ENCODE data around the gene NACA2.
"Not testable (repeated sequence)": the region's sequence is repeated elsewhere in the genome, so short reads cannot be mapped to it uniquely, and the experiment has no call there.

Gene NACA2

DNA sequence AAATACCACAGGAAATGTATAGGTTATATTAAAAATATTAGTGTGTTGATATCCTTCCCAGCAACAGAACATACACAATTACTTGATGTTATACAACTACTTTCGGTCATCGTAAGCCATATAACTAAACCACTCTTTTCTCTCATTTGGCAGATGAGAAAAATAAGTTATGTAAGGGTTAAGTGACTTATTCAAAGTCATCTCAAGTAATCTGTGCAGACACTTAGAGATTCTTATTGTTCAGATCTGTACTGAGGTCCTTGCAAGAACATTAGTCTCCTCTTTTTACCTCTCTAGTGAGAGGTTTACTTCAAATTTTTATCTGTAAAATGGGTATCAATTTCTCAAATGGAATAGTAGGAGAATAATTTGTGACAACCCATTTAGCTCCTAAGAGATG, 15.0 kb downstream of the NACA2 start:
- no peak for DNase-seq (ENCODE audit: low spot score)

DNA sequence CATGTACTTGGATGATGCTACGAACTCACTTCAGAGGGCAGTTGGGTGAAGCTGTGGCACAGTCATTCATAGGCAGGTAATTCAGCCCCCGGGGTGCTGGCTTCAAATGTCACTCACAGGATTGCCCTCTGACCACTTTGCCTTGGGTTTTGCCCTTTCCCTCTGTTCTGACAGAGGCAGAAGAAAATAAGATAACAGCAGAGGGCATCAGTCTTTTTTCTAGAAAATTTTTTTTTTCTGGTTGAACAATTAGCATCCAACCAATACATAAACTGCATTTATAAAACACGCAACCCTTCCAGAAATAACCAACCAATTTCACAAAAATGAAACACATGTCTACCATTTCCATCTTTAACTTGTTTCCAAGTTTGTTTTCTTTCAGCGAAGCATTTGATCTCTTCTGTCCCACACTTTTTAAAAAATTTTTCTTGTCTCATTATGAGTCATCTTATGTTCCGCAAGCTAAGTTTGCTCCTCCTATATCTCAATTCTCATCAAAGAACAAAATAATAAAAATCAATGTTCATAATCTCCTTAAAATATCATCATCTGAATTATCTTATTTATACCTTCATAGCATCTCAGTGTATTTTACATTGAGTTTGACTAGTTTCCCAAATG, 15.6 kb downstream of the NACA2 start:
- DNase-seq (ENCODE audit: low spot score) = no peak

DNA sequence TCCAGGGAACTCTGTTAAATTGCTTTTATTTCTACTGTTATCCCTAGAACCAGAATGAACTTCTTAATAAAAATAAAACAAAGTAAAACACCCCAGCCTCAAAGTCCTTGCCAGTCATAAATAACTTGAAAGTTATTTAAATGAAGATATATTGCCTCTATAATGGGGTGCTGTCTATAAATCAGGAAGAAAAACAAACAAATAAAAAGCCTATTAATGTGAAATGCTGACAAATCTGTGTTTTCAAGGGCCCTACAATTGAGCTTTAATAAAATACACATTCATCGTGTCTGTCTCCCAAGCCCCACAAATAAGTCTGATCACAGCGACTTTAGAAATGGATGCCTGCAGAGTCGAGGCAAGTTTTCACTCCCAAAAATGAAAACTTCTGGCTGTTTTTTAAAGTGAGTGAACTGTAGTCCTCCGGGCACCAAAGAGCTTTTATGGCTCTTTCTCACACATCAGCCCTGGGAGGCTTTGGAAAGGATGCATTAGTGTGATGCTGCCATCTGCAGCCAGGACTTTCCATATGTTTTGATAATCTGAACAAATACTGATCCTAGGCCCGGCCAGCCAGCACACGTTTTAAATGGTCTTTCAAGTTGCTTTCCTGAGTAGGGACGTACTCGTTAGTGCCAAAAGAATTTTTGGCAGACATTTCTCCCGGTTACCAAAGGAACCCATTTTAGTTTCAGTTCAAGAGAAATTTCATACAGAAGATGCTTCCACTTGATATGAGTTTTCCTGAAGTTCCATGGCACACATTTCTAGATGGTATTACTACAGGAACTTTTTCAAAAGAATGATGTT, 16.3 kb downstream of the NACA2 start:
- DNase-seq (ENCODE audit: low spot score) = no peak

DNA sequence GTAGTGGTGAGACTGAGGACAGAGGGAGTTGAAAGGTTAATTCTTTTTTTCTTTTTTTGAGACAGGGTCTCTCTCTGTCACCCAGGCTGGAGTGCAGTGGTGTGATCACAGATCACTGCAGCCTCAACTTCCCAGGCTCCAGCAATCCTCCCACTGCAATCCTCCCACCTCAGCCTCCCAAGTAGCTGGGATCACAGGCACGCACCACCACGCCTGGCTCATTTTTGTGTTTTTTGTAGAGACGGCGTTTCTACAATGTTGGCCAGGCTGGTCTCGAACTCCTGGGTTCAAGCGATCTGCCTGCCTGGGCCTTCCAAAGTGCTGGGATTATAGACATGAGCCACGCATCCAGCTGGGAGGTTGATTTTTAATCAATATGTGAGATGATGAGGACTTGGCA, 18.5 kb downstream of the NACA2 start:
- DNase-seq (ENCODE audit: low spot score) = not testable (repeated sequence)

DNA sequence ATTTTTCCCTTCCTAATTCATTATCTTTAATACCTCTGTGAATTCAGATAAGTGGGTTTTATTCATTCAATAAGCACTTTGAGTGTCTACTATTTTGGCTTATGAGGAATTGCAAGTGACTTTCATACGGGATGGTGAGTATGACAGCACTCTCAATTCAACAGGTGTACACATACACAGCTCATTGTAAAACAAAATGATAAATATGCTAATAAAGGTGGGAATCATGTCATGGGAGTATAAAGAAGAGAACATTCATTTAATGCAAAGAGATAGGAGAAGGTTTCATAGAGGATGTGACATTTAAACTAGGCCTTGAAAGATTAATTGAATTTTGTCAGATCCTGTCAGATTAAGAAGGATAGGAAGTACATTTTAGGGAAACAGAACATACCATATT, 19.4 kb downstream of the NACA2 start:
- DNase-seq (ENCODE audit: low spot score) = no peak

DNA sequence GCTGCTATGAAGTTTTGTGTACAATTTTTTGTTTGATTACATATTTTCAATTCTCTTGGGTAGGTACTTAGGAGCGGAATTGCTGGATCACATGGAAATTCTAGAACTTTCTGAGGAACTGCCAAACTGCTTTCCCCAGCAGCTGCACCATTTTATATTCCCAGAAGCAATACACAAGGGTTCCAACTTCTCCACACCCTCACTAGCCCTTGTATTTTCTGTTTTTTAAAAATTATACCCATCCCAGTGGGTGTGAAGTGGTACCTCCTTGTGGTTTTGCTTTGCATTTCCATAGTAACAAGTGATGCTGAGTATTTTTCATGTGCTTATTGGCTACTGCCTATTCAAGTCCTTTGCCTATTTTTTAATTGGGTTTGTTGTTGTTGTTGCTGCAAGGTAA, 20.9 kb downstream of the NACA2 start:
- DNase-seq (ENCODE audit: low spot score) = no peak

DNA sequence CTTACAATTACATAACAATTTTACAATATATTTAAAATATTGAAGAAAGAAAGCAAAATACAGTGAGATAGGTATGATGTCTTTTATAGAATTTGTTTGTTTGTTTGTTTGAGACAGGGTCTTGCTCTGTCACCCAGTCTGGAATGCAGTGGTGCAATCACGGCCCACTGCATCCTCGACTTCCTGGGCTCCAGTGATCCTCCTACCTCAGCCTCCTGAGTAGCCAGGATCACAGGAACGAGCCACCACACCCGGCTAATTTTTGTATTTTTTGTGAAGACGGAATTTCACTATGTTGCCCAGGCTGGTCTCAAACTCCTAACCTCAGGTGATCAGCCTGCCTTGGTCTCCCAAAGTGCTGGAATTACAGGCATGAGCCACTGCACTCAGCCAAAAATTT, 21.5 kb downstream of the NACA2 start:
- DNase-seq (ENCODE audit: low spot score) = not testable (repeated sequence)

DNA sequence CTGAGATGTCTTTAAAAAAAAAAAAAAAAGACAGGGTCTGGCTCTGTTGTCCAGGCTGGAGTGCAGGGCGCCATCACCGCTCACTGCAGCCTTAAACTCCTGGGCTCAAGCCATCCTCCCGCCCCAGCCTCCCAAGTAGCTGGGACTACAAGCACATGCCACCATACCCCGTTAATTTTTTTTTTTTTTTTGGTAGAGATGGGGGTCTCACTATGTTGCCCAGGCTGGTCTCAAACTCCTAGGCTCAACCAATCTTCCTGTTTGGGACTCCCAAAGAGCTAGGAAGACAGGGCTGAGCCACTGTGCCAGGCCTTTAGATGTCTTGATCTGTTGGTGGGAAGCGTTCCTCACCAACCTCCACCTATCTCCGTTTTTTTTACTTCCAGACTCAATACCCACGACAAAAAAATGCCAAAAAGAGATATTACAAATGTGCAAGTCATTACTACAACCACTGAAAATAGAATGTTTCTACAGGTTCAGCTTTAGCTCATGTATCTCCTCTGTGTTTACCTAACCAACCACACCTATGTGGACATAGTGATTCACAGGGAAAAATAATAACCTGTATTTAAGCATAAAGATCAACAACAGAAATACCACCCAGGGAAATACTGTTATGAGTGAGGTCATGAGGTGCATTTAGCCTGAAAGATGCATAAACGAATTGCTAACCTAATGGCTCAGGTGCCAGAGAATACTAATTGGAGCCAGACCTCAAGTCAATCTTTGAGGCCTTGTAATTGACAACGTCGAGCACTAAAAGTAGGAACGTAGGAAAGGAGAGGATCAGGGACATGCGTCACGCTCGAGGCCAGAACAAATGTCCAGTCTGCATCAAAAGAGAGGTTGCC, 22.6 kb downstream of the NACA2 start:
- no peak for DNase-seq (ENCODE audit: low spot score)

DNA sequence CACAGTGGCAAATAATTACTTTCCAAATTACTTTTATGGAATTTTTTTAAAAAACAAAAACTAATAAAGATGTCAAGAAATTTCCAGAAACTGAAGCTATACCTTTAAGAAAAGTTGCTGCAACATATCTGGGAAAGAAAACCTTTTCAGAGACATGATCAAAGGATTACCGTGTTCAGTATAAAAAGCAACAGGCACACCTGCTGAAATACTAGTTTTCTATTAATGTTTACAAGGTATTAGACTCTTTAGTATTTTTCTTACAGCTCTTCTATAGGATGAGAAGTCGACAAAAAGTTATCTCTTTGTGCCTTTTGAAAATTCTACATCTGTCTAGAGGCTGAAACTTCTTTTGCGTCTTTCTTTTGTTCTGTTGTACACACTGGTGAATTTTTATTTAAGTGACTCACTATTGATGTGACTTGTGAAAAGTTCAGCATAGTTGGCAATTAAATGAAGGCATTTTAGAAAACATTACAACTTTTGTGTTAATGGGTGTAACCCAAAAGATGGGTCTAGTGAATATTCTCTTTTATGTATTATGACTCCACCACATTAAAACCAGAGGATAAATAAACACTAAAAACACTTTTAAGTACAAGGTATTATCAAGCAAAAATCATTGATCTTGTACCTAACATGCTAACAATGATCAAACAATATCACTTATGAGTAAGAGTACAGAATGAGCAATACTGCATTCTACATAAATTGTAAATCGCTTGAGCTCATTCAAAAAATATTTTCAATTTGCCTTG, 23.8 kb downstream of the NACA2 start:
- no peak for DNase-seq (ENCODE audit: low spot score)

DNA sequence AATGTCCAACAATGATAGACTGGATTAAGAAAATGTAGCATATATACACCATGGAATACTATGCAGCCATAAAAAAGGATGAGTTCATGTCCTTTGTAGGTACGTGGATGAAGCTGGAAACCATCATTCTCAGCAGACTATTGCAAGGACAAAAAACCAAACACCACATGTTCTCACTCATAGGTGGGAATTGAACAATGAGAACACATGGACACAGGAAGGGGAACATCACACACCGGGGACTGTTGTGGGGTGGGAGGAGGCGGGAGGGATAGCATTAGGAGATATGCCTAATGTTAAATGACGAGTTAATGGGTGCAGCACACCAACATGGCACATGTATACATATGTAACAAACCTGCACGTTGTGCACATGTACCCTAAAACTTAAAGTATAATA, 24.6 kb downstream of the NACA2 start:
- DNase-seq (ENCODE audit: low spot score) = not testable (repeated sequence)

DNA sequence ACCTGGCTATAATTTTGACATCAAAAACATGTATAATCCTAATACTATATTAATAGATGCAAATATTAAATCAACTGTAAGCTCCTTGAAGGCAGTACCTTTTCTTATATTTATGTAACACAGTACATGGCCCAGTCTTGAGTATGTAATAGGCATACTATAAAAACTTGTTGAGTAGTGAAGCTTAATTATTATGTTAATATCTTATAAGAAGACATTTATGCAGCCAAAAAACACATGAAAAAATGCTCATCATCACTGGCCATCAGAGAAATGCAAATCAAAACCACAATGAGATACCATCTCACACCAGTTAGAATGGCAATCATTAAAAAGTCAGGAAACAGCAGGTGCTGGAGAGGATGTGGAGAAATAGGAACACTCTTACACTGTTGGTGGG, 25.2 kb downstream of the NACA2 start:
- not testable (repeated sequence) for DNase-seq (ENCODE audit: low spot score)

DNA sequence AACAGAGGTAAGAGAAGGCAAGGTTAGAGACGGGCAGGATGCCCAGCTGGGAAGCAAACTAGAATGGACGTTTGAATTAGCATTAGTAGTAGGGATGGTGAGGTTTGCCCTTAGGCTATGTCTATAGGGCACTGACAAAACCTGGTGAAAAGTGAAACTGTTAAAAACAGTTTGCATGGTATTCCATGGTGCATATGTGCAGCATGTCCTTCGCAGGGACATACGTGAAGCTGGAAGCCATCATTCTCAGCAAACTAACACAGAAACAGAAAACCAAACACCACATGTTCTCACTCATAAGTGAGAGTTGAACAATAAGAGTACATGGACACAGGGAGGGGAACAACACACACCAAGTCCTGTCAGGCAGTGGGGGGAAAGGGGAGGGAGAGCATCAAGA, 25.8 kb downstream of the NACA2 start:
- no peak for DNase-seq (ENCODE audit: low spot score)

DNA sequence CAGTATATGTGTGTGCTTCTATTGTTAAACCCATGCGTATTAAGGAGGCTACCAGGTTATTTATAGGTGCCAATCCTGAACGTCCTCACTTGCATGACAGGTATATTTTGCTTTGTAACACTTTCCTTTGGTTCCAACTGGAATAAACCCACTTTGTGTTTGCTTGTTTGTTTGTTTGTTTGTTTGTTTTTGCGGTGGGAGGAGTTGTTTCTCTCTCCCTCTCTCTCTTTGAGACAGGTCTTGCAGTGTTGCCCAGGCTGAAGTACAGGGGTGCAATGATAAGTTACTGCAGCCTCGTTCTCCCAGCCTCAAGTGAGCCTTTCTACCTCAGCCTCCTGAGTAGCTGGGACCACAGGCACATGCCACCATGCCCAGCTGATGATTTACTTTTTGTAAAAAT, 28.7 kb downstream of the NACA2 start:
- no peak for DNase-seq (ENCODE audit: low spot score)

DNA sequence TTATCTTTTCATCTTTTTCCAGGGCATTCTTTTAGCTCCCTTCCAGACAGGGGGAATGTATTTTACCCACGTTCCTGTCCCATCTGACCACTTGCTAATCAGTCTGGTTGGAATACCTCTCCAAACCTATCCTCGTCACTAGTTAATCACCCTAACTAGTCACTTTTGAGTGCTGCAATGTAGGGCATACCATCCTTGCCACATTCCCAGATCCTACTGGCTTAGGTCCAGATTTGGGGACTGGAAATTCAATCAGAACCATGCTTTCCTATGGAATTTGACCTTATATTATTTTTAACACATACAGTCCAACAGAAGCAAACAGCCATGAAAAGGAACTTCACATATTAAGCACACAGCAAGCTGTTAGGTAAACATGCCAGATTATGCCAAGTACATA, 29.7 kb downstream of the NACA2 start:
- DNase-seq (ENCODE audit: low spot score) = no peak

DNA sequence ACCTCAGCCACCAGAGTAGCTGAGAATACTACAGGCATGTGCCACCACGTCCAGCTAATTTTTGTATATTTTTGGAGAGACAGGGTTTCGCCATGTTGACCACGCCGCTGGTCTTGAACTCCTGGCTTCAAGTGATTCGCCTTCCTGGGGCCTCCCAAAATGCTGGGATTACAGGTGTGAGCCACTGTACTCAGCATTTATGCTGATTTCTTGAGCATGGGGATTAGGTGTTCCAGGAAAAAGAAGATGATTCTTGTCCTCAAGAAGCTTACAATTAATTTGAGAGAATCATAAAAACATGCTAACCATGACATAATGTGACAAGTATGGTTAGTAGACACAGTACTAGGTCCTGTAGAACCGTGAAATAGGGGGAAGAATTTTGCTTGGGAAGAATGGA, 30.9 kb downstream of the NACA2 start:
- DNase-seq (ENCODE audit: low spot score) = no peak

DNA sequence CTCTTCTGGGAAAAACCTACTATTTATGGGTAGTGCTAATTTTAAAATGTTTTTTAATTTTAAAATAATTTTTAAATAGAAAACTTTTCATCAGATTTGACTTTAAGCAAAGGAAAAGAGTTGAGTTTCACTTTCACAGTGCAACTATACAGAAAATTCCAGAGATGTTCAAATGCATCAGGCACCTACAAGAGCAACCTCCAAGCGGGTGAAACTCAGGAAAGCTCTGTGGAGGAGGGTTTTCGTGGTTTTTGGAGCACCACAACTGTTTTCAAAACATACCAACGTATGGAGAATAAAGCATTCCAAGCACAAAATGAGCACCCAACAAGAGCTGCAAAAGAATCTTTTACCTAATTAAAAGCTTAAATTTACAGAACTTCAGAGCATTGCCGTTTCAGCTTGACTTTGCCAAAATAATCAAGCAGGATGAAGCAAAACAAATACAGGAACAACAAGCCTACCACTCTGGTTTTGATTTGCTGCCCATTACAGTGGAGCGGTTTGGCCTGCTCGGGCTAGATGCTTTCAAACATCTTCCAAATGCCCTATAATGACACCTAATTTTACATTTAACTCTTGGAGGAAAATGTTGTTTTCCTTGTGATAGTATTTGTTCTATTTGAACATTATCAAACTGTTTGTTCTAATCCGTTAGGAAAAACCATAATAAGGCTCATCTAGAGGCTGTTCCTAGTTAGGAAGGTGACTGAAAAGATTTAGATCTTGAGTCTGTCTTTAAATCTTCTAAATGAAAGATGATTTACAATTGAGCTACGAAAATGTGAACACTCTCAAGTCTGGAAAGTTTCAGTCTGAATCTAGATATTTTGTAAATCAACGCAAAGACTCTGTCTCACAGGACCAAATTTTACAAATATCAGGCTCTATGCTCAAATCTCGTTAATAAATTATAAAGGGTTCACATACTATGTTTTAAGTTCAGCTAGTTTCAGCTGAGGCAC, 34.5 kb downstream of the NACA2 start:
- no peak for DNase-seq (ENCODE audit: low spot score)

DNA sequence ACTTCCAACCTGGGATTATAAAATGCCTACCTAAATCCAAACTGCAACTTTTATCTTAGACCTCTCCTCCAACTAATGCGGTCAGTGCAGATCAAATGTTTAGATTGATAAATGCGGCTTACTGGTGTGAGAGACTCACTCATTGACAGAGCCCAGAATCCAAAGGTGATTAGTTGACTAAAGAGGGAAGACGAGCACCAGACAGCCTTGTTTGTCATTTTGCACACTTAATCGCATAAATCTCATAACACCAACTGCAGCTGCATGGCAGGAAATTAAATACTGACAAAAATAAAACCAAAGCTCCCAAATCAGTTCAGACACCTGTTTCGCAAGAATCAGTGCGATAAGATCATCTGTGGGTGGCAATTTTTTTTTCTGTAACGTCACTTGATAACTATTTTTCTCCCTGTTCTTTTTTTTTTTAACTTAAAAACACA, 35.9 kb downstream of the NACA2 start:
- DNase-seq (ENCODE audit: low spot score) = no peak

DNA sequence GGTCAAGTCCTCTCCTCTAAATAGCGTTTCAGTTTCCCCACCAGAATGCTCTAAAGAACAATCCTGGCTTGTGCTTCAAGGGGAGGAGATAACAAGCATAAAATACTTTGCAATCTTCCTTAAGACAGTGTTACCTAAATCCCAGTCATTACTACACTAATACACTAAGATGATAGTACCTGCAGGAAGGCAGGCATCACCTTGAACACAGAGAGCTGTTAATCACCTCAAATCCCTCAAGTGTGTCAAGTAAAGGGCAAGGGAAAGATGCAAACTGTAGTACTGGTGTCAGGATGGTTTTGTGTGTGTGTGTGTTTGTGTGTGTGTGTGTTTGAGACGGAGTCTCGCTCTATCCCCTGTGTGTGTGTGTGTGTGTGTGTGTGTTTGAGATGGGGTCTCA, 36.8 kb downstream of the NACA2 start:
- no peak for DNase-seq (ENCODE audit: low spot score)

DNA sequence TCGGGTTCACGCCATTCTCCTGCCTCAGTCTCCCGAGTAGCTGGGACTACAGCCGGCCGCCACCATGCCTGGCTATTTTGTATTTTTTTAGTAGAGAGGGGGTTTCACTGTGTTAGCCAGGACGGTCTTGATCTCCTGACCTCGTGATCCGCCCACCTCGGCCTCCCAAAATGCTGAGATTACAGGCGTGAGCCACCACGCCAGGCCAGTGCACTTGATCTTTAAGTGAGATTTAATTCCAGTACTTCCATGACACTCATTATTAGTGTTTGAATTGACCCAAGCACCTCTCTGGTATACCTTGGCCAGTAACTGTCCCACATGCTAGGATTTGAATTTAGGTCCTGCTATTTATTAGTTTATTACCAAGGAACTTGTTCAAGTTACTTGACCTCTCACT, 38.5 kb downstream of the NACA2 start:
- not testable (repeated sequence) for DNase-seq (ENCODE audit: low spot score)

DNA sequence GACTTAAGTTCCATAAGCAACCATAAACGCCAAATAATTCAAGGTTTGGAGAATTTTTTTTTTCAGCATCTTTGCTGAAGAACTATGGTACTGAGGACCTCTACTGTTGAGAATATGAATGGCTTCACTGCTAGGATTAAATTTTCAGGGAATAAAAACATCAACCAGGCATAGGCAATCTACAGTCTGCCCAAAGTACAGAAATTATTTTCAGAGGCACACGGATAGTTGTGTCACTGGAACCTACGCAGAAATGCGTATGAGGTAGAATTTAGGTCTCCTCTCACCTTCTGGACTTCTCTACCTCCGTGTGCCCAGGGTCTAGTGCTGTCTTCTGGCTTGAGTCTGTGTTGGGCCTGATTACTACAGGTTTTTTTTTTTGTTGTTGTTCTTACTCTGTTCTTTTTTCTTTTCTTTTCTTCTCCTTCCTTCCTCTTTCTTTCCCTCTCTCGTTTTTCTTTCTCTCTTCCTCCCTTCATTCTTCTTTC, 39.7 kb downstream of the NACA2 start:
- peak; percentile 26 for DNase-seq (ENCODE audit: low spot score)

DNA sequence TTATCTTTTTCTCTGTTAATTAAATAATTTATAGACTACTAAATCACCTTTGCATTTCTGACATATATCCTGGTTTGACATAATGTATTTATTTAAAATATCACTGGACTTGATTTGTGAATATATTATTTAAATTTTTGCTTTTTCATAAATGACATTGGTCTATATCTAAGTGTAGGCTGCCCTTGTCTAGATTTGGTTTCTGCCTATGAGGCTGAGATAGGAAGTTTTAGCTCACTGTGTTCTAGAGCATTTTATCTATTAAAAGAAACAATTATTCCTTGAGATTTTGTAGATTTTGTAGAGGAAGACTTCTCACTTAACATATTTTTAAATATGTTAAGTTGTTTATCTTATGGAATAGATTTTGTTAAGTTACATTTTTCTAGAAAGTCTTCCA, 43.9 kb downstream of the NACA2 start:
- no peak for DNase-seq (ENCODE audit: low spot score)

All from germinal center (tissue), 1 donor.